Right lobe of liver (tissue), 6 donors: ENCODE data around the gene WNK3. TPM values are rescaled to one million over a fixed set of nuclear protein-coding genes. Genes with fewer than 3 reads are reported as not detected.

ENCODE experiments used
- ATAC-seq, 4 donors: fragments of 200-7000 bp; cut with Tn5 transposase; one replicate each; pipeline ENCODE4 v1.9.1; 2020; ENCODE audit warnings: mild to moderate bottlenecking in 4 of 4, moderate library complexity in 4 of 4
- DNase-seq, 3 donors: peaks; one replicate each; pipeline ENCODE4 v3.0.0-alpha.2; 2020
- H3K27ac ChIP-seq, 3 donors: fragments of 200-600 bp; one replicate each; pipeline ENCODE4 v1.8.0; 2022
- H3K27me3 ChIP-seq, 2 donors: fragments of 200-600 bp; one replicate each; pipeline ENCODE4 v1.8.0; 2022
- H3K36me3 ChIP-seq, 4 donors: fragments of 200-600 bp; sonication (generic) in 1 of 4; one replicate each; pipeline versions ENCODE4 v1.5.1 to v1.8.0; 2017 to 2022; ENCODE audit warnings: control low read depth in 1 of 4
- H3K4me1 ChIP-seq, 4 donors: fragments of 200-600 bp; sonication (generic) in 1 of 4; one replicate each; pipeline versions ENCODE4 v1.5.1 to v1.8.0; 2017 to 2022; ENCODE audit warnings: control low read depth in 1 of 4
- H3K4me3 ChIP-seq, 3 donors: fragments of 200-600 bp; one replicate each; pipeline ENCODE4 v1.8.0; 2022
- H3K9me3 ChIP-seq, 4 donors: fragments of 200-600 bp; sonication (generic) in 1 of 4; one replicate each; pipeline versions ENCODE4 v1.5.1 to v1.8.0; 2017 to 2022; ENCODE audit warnings: control low read depth in 1 of 4
- CTCF ChIP-seq, 4 donors: fragments of 200-600 bp in 3 of 4; fragments of 450-650 bp in 1 of 4; IDR thresholded peaks; one replicate each; pipeline versions ENCODE4 v1.5.1 to v1.8.0; 2016 to 2022; ENCODE audit warnings: antibody characterized with exemption in 4 of 4, mild to moderate bottlenecking in 2 of 4
- POLR2A ChIP-seq: fragments of 450-650 bp; IDR thresholded peaks from one replicate; pipeline ENCODE4 v1.6.1; 2017; ENCODE audit warnings: antibody characterized with exemption, mild to moderate bottlenecking
- WGBS: methylation state at CpG from one replicate; pipeline ENCODE4 v1.1.6; 2018; ENCODE audit warnings: low coverage, low lambda C conversion rate; ENCODE audit not compliant: insufficient coverage; ENCODE audit errors: missing lambda C conversion rate; 5-methylcytosine and 5-hydroxymethylcytosine counted together
- intact Hi-C, 2 donors: fragments of 100-400 bp; cut with DNase I; formaldehyde crosslinking; loops; one replicate each; pipeline versions ENCODE4 v1.11.2 to v1.14.1; 2022
- total RNA-seq, 6 experiments: library from RNA; depleted of rRNA in 2 of 6; stranded (reverse); fragments of >200 nt in 2 of 6; fragmentation: NEBNext Ultra II Directional in 3 of 6; extraction: Animal tissue kit (Norgen Biotek cat#: 25700) in 3 of 6; gene quantifications; one replicate each; pipeline versions ENCODE4 v1.1.0 to v1.2.4, GENCODE V29; 2016 to 2023
- donor health status: DM: no; HTN: yes; CAD: no.
- donor health status: DM: no; HTN: no; CAD: no.
- donor health status: DM: no; HTN: no; CAD: no.
- donor health status: DM: no; HTN: yes; CAD: no.
- donor health status: DM: no; HTN: yes; CAD: no.

The WNK3 gene
- total RNA-seq, 6 experiments from 2014 or later: 3.9 to 16.0 (median 9.6) TPM

- Histone ChIP-seq H3K27ac (no peak overlapping the region), H3K36me3 (no peaks in the 10 kb centered on the region), H3K4me1 (peaks cover 0 to 18% (median 0%) of the 10 kb centered on the region in 4 donors), H3K27me3 (no peaks in the 10 kb centered on the region), H3K4me3 (no peak overlapping the region), H3K9me3 (no peaks in the 10 kb centered on the region)
- no peak for DNase-seq
- no peak for TF ChIP-seq POLR2A
- no peak for TF ChIP-seq CTCF (IDR thresholded peaks at IDR 0.05)
- intact Hi-C loops: no loop called here
- WGBS: 45% methylated on average over 5 of the region's 5 CpGs
- ATAC-seq: peak in 1 of 4 donors; percentile 53
Measured at GRCh38 chrX:54178100-54178940, 179.5 kb downstream of the WNK3 start.

GRCh38 chrX:54177306-54177705 lies 180.5 kb downstream of the WNK3 start:
- Histone ChIP-seq H3K4me3 (no peak overlapping the region), H3K9me3 (no peaks in the 10 kb centered on the region), H3K27me3 (no peaks in the 10 kb centered on the region), H3K4me1 (peaks cover 0 to 18% (median 0%) of the 10 kb centered on the region in 4 donors), H3K36me3 (no peaks in the 10 kb centered on the region), H3K27ac (no peak overlapping the region)
- DNase-seq: no peak
- TF ChIP-seq POLR2A (no peak), CTCF (IDR thresholded peaks at IDR 0.05) (no peak)
- ATAC-seq: no peak
- WGBS: 39% methylated on average over 3 of the region's 3 CpGs
- intact Hi-C loops: no loop called here

GRCh38 chrX:54173791-54174190 lies 184.1 kb downstream of the WNK3 start:
- H3K27me3 ChIP-seq: no peaks in the 10 kb centered on the region
- no peaks in the 10 kb centered on the region for H3K36me3 ChIP-seq
- DNase-seq (no peak), ATAC-seq (no peak)
- intact Hi-C loops: no loop called here
- TF ChIP-seq POLR2A (no peak), CTCF (IDR thresholded peaks at IDR 0.05) (no peak)
- 79% methylated on average over 2 of the region's 3 CpGs for WGBS
- H3K27ac ChIP-seq: no peak overlapping the region
- no peak overlapping the region for H3K4me3 ChIP-seq
- H3K9me3 ChIP-seq: no peaks in the 10 kb centered on the region
- no peaks in the 10 kb centered on the region for H3K4me1 ChIP-seq

- Histone ChIP-seq H3K9me3 (no peaks in the 10 kb centered on the region), H3K36me3 (no peaks in the 10 kb centered on the region), H3K4me1 (no peaks in the 10 kb centered on the region), H3K27me3 (no peaks in the 10 kb centered on the region), H3K4me3 (no peak overlapping the region), H3K27ac (no peak overlapping the region)
- WGBS: 78% methylated on average over 3 of the region's 3 CpGs
- DNase-seq (no peak), ATAC-seq (no peak)
- intact Hi-C loops: no loop called here
- TF ChIP-seq POLR2A (no peak), CTCF (IDR thresholded peaks at IDR 0.05) (no peak)
Measured at GRCh38 chrX:54172455-54172854, 185.4 kb downstream of the WNK3 start.
